Gastroesophageal sphincter (tissue), 4 donors: ENCODE data around the gene HECW1. TPM values are rescaled to one million over a fixed set of nuclear protein-coding genes. Genes with fewer than 3 reads are reported as not detected.

ENCODE experiments used
- ATAC-seq: fragments of 150-250 bp; one replicate; pipeline ENCODE4 v1.9.1; 2016; ENCODE audit warnings: mild to moderate bottlenecking, moderate library complexity
- H3K27ac ChIP-seq, 4 donors: fragments of 200-600 bp; sonication (generic) in 3 of 4; 1 replicate in 3 of 4; 2 replicates in 1 of 4; pipeline ENCODE4 v1.5.1; 2016 to 2019
- H3K27me3 ChIP-seq: fragments of 200-600 bp; sonication (generic); one replicate; pipeline ENCODE4 v1.5.1; 2019
- H3K36me3 ChIP-seq, 2 donors: fragments of 200-600 bp; sonication (generic); one replicate each; pipeline ENCODE4 v1.5.1; 2019; ENCODE audit warnings: control low read depth in 1 of 2
- H3K4me1 ChIP-seq, 3 donors: fragments of 200-600 bp; sonication (generic); 1 replicate in 2 of 3; 2 replicates in 1 of 3; pipeline ENCODE4 v1.5.1; 2016 to 2019; ENCODE audit warnings: control low read depth in 2 of 3
- H3K4me3 ChIP-seq, 2 donors: fragments of 200-600 bp; sonication (generic); one replicate each; pipeline ENCODE4 v1.5.1; 2019; ENCODE audit warnings: mild to moderate bottlenecking in 1 of 2, moderate library complexity in 1 of 2
- H3K9me3 ChIP-seq, 3 donors: fragments of 200-600 bp; sonication (generic); one replicate each; pipeline ENCODE4 v1.5.1; 2017 to 2019; ENCODE audit warnings: control low read depth in 2 of 3
- EP300 ChIP-seq: sonication (generic); formaldehyde crosslinking; IDR thresholded peaks from one replicate; pipeline ENCODE4 v1.6.1; 2017; ENCODE audit warnings: antibody characterized with exemption, mild to moderate bottlenecking
- POLR2A ChIP-seq, 2 donors: fragments of 450-650 bp; IDR thresholded peaks; one replicate each; pipeline ENCODE4 v1.6.1; 2017; ENCODE audit warnings: antibody characterized with exemption in 2 of 2, mild to moderate bottlenecking in 2 of 2, moderate library complexity in 1 of 2
- POLR2AphosphoS5 ChIP-seq: sonication (generic); formaldehyde crosslinking; IDR thresholded peaks from one replicate; pipeline ENCODE4 v1.6.1; 2017; ENCODE audit warnings: antibody characterized with exemption
- WGBS, 2 donors: methylation state at CpG; one replicate each; pipeline ENCODE4 v1.1.5; 2018; ENCODE audit warnings: low coverage in 1 of 2; 5-methylcytosine and 5-hydroxymethylcytosine counted together
- total RNA-seq, 4 donors: library from RNA; depleted of rRNA; stranded (reverse); fragments of >200 nt; gene quantifications; one replicate each; pipeline ENCODE4 v1.1.0, GENCODE V29; 2016
- TF ChIP-seq, protein P1 (sequence below), 4 experiments: fragments of 200-600 bp in 2 of 4; fragments of 450-650 bp in 2 of 4; sonication (generic) in 1 of 4; IDR thresholded peaks; one replicate each; pipeline ENCODE4 v1.5.1; 2017 to 2019; ENCODE audit warnings: antibody characterized with exemption in 4 of 4, mild to moderate bottlenecking in 2 of 4, moderate library complexity in 2 of 4

Gene HECW1
- total RNA-seq, 4 donors from 2014 or later: 0.04 to 0.31 (median 0.13) TPM; not detected in 1

GRCh38 chr7:43408981-43409380, 296.5 kb downstream of the HECW1 start:
- no peak for ATAC-seq
- no peaks in the 10 kb centered on the region for H3K4me1 ChIP-seq
- H3K27ac ChIP-seq: no peak overlapping the region
- H3K27me3 ChIP-seq: no peaks in the 10 kb centered on the region
- WGBS, 2 donors: 54 to 64% methylated on average over 2 to 5 of the region's 5 CpGs
- no peaks in the 10 kb centered on the region for H3K9me3 ChIP-seq
- no peak for TF ChIP-seq POLR2AphosphoS5
- TF ChIP-seq EP300: no peak
- no peak for TF ChIP-seq POLR2A (IDR thresholded peaks at IDR 0.05)
- TF ChIP-seq, protein P1, sequence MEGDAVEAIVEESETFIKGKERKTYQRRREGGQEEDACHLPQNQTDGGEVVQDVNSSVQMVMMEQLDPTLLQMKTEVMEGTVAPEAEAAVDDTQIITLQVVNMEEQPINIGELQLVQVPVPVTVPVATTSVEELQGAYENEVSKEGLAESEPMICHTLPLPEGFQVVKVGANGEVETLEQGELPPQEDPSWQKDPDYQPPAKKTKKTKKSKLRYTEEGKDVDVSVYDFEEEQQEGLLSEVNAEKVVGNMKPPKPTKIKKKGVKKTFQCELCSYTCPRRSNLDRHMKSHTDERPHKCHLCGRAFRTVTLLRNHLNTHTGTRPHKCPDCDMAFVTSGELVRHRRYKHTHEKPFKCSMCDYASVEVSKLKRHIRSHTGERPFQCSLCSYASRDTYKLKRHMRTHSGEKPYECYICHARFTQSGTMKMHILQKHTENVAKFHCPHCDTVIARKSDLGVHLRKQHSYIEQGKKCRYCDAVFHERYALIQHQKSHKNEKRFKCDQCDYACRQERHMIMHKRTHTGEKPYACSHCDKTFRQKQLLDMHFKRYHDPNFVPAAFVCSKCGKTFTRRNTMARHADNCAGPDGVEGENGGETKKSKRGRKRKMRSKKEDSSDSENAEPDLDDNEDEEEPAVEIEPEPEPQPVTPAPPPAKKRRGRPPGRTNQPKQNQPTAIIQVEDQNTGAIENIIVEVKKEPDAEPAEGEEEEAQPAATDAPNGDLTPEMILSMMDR (IDR thresholded peaks at IDR 0.05): no peak
- no peak overlapping the region for H3K4me3 ChIP-seq
- H3K36me3 ChIP-seq: no peaks in the 10 kb centered on the region

DNA sequence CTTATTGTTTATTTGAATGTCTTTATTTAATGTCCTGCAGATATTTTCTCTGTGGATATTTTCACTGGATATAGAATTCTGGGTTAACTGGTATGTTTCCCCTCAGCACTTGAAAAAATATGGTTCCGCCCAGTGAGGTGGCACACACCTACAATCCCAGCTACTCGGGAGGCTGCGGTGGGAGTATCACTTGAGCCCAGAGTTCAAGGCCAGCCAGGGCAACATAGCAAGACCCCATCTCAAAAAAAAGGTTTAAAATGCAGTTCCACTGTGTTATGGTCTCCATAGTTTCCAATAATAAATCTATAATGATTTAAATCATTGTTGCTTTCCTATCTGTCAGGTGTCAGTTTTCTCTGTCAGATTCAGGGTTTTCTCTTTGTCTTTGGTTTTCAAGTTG, 305.0 kb downstream of the HECW1 start:
- Histone ChIP-seq H3K27ac (no peak overlapping the region), H3K4me3 (no peak overlapping the region), H3K4me1 (no peaks in the 10 kb centered on the region), H3K9me3 (no peaks in the 10 kb centered on the region), H3K36me3 (no peaks in the 10 kb centered on the region), H3K27me3 (peaks cover 2% of the 10 kb centered on the region)
- ATAC-seq: no peak
- TF ChIP-seq POLR2AphosphoS5 (no peak), POLR2A (IDR thresholded peaks at IDR 0.05) (no peak), EP300 (no peak)
- TF ChIP-seq, protein P1 (IDR thresholded peaks at IDR 0.05): no peak
- WGBS, 2 donors: 95 to 100% methylated on average over 1 to 3 of the region's 3 CpGs

GRCh38 chr7:43430411-43430810, 318.0 kb downstream of the HECW1 start:
- no peak overlapping the region for H3K4me3 ChIP-seq
- no peak for ATAC-seq

DNA sequence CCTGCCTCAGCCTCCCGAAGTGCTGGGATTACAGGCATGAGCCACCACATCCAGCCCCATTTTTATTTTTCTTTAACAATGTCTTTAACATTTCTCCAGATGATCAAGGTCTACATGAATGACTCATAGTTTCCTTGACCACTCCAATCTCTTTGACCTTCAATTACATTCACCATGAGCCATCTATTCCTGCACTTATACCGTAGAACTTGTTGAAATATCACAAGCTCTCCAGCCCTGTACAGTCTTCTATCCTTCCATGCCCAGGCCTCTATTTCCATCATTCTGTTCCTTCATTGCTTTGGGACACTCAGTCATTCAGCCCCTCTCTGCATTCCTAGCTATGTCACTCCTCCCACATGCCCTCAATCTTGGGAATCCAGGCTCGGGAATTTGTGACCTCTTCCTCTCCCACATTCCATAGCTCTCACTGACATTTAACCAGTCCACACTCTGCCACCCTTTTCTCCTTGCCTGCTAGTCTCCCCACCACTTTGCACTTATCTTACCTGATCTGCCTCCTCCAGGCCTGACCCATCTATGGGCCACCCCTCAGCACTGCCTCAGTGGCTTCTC, 318.7 kb downstream of the HECW1 start:
- WGBS, 2 donors: 67 to 81% methylated on average over 3 of the region's 3 CpGs

More at GRCh38 chr7:43430411-43430810, 318.0 kb downstream of the HECW1 start:
- no peaks in the 10 kb centered on the region for H3K9me3 ChIP-seq
- no peaks in the 10 kb centered on the region for H3K4me1 ChIP-seq
- no peak for TF ChIP-seq POLR2A (IDR thresholded peaks at IDR 0.05)
- TF ChIP-seq, protein P1 (IDR thresholded peaks at IDR 0.05): no peak
- TF ChIP-seq EP300: no peak
- no peak for TF ChIP-seq POLR2AphosphoS5
- WGBS, 2 donors: 43 to 46% methylated on average over 2 of the region's 2 CpGs
- no peak overlapping the region for H3K27ac ChIP-seq
- H3K36me3 ChIP-seq: no peaks in the 10 kb centered on the region
- no peaks in the 10 kb centered on the region for H3K27me3 ChIP-seq

DNA sequence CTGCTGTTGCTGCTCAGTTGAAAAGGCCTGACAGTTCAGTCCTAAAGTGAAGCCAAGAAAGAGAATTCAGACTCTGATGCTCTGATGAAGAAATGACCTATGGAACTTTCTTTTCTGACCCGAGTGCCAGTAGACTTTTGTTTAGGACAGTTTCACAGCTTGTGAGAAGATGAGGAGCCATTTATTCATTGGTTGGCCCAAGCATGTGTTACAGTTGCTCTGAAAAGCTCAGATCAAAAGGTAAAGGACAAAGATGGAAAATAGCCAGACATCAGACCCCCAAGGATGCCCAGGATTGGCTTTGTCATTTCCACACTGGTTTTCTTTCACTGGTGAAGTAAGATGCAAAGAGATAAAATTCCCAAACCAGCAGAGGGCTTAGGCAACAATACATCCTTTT, 321.2 kb downstream of the HECW1 start:
- Histone ChIP-seq H3K4me3 (no peak overlapping the region), H3K9me3 (no peaks in the 10 kb centered on the region), H3K27ac (no peak overlapping the region), H3K36me3 (no peaks in the 10 kb centered on the region), H3K4me1 (no peaks in the 10 kb centered on the region), H3K27me3 (no peaks in the 10 kb centered on the region)
- no peak for TF ChIP-seq EP300
- TF ChIP-seq POLR2A (IDR thresholded peaks at IDR 0.05): no peak
- TF ChIP-seq, protein P1 (IDR thresholded peaks at IDR 0.05): no peak
- no peak for ATAC-seq
- no CpG with 5 or more reads among the region's 1 CpG for WGBS, 2 donors

More for the DNA sequence above, 318.7 kb downstream of the HECW1 start:
- ATAC-seq: no peak
- Histone ChIP-seq H3K36me3 (no peaks in the 10 kb centered on the region), H3K4me3 (no peak overlapping the region), H3K9me3 (no peaks in the 10 kb centered on the region), H3K27me3 (no peaks in the 10 kb centered on the region), H3K4me1 (no peaks in the 10 kb centered on the region), H3K27ac (no peak overlapping the region)
- TF ChIP-seq, protein P1 (IDR thresholded peaks at IDR 0.05): no peak
- TF ChIP-seq EP300 (no peak), POLR2AphosphoS5 (no peak), POLR2A (IDR thresholded peaks at IDR 0.05) (no peak)
